ENCODE data around the gene RGS9BP. TPM values are rescaled to one million over a fixed set of nuclear protein-coding genes. Genes with fewer than 3 reads are reported as not detected.
"Not testable (repeated sequence)": the region's sequence is repeated elsewhere in the genome, so short reads cannot be mapped to it uniquely, and the experiment has no call there.

The RGS9BP gene
- total and polyA plus RNA-seq, 10 of the 15 experiments (the other 5 are each of a cell fraction or from before 2014, with no cell fraction given): 0.01 to 0.10 (median 0.05) TPM; not detected in 6

- intact Hi-C loops (cut with micrococcal nuclease; ENCODE audit: unreplicated experiment): loop anchor here (5.0 kb wide), 2 partner anchors 277 to 293 kb away; partner anchors contain the start of genes CEP89 and FAAP24
- SMC1A ChIA-PET (ENCODE audit: uncharacterized antibody, unreplicated experiment); ATAC-seq; H3K27me3 ChIP-seq (replicated peaks in 1 of 2; ENCODE audit: control insufficient read depth in 2 of 2, insufficient read depth in 2 of 2, low read length in 1 of 2); POLR2A ChIA-PET; in situ Hi-C loops (cut with MboI); H4K20me1 ChIP-seq (ENCODE audit: control insufficient read depth, insufficient read depth); H3K4me1 ChIP-seq (ENCODE audit: control insufficient read depth, insufficient read depth, low read length); H3K4me2 ChIP-seq (ENCODE audit: control insufficient read depth, insufficient read depth); H3K36me3 ChIP-seq (ENCODE audit: control insufficient read depth in 2 of 2, insufficient read depth in 2 of 2, low read length in 1 of 2); H3K9ac ChIP-seq (ENCODE audit: control insufficient read depth, insufficient read depth, low read length); H3K27ac ChIP-seq (ENCODE audit: control insufficient read depth, insufficient read depth); BruUV-seq (replicated peaks); DNase-seq (ENCODE audit: low read depth, low spot score); H2AFZ ChIP-seq (ENCODE audit: control insufficient read depth, low read depth, low read length); RAD21 ChIA-PET (ENCODE audit: unreplicated experiment); H3K9me3 ChIP-seq (replicated peaks; ENCODE audit: control insufficient read depth, insufficient read depth, low read length); FAIRE-seq; CTCF ChIA-PET: not testable (repeated sequence)
- 97% methylated on average over 2 of the region's 2 CpGs for WGBS (ENCODE audit: insufficient coverage, insufficient replicate concordance, low lambda C conversion rate, missing lambda C conversion rate)
- Histone ChIP-seq H3K79me2 (ENCODE audit: control insufficient read depth, insufficient read depth, low read length) (peaks cover 46% of the 10 kb centered on the region), H3K4me3 (peak overlapping the region; percentile 79)
These were observed 19.2 kb downstream of the RGS9BP start for GRCh38 chr19:32694851-32695250.

GRCh38 chr19:32695506-32695905 is 19.9 kb downstream of the RGS9BP start:
- H3K27me3 ChIP-seq (replicated peaks in 1 of 2; ENCODE audit: control insufficient read depth in 2 of 2, insufficient read depth in 2 of 2, low read length in 1 of 2); FAIRE-seq; DNase-seq (ENCODE audit: low read depth, low spot score); H2AFZ ChIP-seq (ENCODE audit: control insufficient read depth, low read depth, low read length); in situ Hi-C loops (cut with MboI); H3K27ac ChIP-seq (ENCODE audit: control insufficient read depth, insufficient read depth); RAD21 ChIA-PET (ENCODE audit: unreplicated experiment); H4K20me1 ChIP-seq (ENCODE audit: control insufficient read depth, insufficient read depth); ATAC-seq; H3K4me1 ChIP-seq (ENCODE audit: control insufficient read depth, insufficient read depth, low read length); SMC1A ChIA-PET (ENCODE audit: uncharacterized antibody, unreplicated experiment); H3K9ac ChIP-seq (ENCODE audit: control insufficient read depth, insufficient read depth, low read length); BruUV-seq (replicated peaks); POLR2A ChIA-PET; CTCF ChIA-PET; H3K9me3 ChIP-seq (replicated peaks; ENCODE audit: control insufficient read depth, insufficient read depth, low read length); H3K36me3 ChIP-seq (ENCODE audit: control insufficient read depth in 2 of 2, insufficient read depth in 2 of 2, low read length in 1 of 2); intact Hi-C loops (cut with micrococcal nuclease; ENCODE audit: unreplicated experiment): not testable (repeated sequence)
- peaks cover 47% of the 10 kb centered on the region for H3K79me2 ChIP-seq (ENCODE audit: control insufficient read depth, insufficient read depth, low read length)
- WGBS (ENCODE audit: insufficient coverage, insufficient replicate concordance, low lambda C conversion rate, missing lambda C conversion rate): 61% methylated on average over 6 of the region's 6 CpGs
- H3K4me3 ChIP-seq: 0 out of 2 replicates have a peak overlapping the region, but pooled peaks have one; percentile 32
- H3K4me2 ChIP-seq (ENCODE audit: control insufficient read depth, insufficient read depth): 0 out of 2 replicates have a peak overlapping the region, but pooled peaks have one; percentile 22

GRCh38 chr19:32696771-32697170 is 21.1 kb downstream of the RGS9BP start:
- WGBS (ENCODE audit: insufficient coverage, insufficient replicate concordance, low lambda C conversion rate, missing lambda C conversion rate): 67% methylated on average over 3 of the region's 3 CpGs
- POLR2A ChIA-PET: interaction anchor here (0.6 kb wide), 1 partner anchor 12 kb away, joined by 3 read pairs; no protein-coding TSS in a partner anchor
- FAIRE-seq; H2AFZ ChIP-seq (ENCODE audit: control insufficient read depth, low read depth, low read length); CTCF ChIA-PET; in situ Hi-C loops (cut with MboI); DNase-seq (ENCODE audit: low read depth, low spot score); H3K9ac ChIP-seq (ENCODE audit: control insufficient read depth, insufficient read depth, low read length); BruUV-seq (replicated peaks); H4K20me1 ChIP-seq (ENCODE audit: control insufficient read depth, insufficient read depth); H3K27me3 ChIP-seq (replicated peaks in 1 of 2; ENCODE audit: control insufficient read depth in 2 of 2, insufficient read depth in 2 of 2, low read length in 1 of 2); RAD21 ChIA-PET (ENCODE audit: unreplicated experiment); intact Hi-C loops (cut with micrococcal nuclease; ENCODE audit: unreplicated experiment); H3K36me3 ChIP-seq (ENCODE audit: control insufficient read depth in 2 of 2, insufficient read depth in 2 of 2, low read length in 1 of 2); H3K27ac ChIP-seq (ENCODE audit: control insufficient read depth, insufficient read depth); H3K4me2 ChIP-seq (ENCODE audit: control insufficient read depth, insufficient read depth); H3K4me1 ChIP-seq (ENCODE audit: control insufficient read depth, insufficient read depth, low read length); H3K4me3 ChIP-seq; ATAC-seq: not testable (repeated sequence)
- Histone ChIP-seq H3K9me3 (replicated peaks; ENCODE audit: control insufficient read depth, insufficient read depth, low read length) (peaks cover 11% of the 10 kb centered on the region; the same call in 2 of the 3 replicates), H3K79me2 (ENCODE audit: control insufficient read depth, insufficient read depth, low read length) (peaks cover 43% of the 10 kb centered on the region)
- SMC1A ChIA-PET (ENCODE audit: uncharacterized antibody, unreplicated experiment): interaction anchor here (0.7 kb wide), 1 partner anchor 15 kb away, joined by 3 read pairs; no protein-coding TSS in a partner anchor
